HCT116 (cell line): ENCODE results near the gene PREX1. TPM values are rescaled to one million over a fixed set of nuclear protein-coding genes. Genes with fewer than 3 reads are reported as not detected.

Source experiments
- ATAC-seq: fragments of 200-7000 bp; cut with Tn5 transposase; 2 replicates; pipeline ENCODE4 v1.9.1; 2020; ENCODE audit warnings: mild to moderate bottlenecking, moderate library complexity
- BruUV-seq: library from RNA; stranded (reverse); fragments of 400-500 nt; replicated peaks from 2 replicates; lab custom pipeline; 2021; lab: Mats Ljungman, UMichigan
- CTCF ChIA-PET: fragments of 300-600 bp; sonication (Branson Sonifier 250); formaldehyde crosslinking; loops from one replicate; lab custom pipeline; 2021; ENCODE audit warnings: antibody characterized with exemption; lab: Charles Lee
- POLR2A ChIA-PET: fragments of 300-600, 350-600 bp; sonication (Branson Sonifier 250); formaldehyde crosslinking; loops from one replicate; lab custom pipeline; 2021; ENCODE audit warnings: antibody characterized with exemption; lab: Charles Lee
- RAD21 ChIA-PET, 2 experiments: fragments of 300-600 bp; sonication (Branson Sonifier 250); formaldehyde crosslinking; loops; one replicate each; lab custom pipeline; 2023; ENCODE audit warnings: low total read pairs in 2 of 2; ENCODE audit not compliant: uncharacterized antibody in 2 of 2, unreplicated experiment in 2 of 2, low non-redundant PET in 1 of 2; lab: Charles Lee
- DNase-seq: peaks from one replicate; pipeline ENCODE4 v3.0.0-alpha.2; 2010; ENCODE audit warnings: low read depth, low spot score
- H2AFZ ChIP-seq: fragments of 200-600 bp; shearing (Covaris generic), sonication (generic); 2 replicates; pipeline ENCODE4 v1.6.1; 2017; ENCODE audit warnings: low read depth, mixed run types, mixed read lengths, antibody characterized with exemption, low read length; ENCODE audit not compliant: poor library complexity, severe bottlenecking
- H3K27ac ChIP-seq: 2 replicates; pipeline ENCODE4 v1.5.1; 2012; ENCODE audit warnings: low read depth, low read length
- H3K27me3 ChIP-seq: fragments of 200-600 bp; sonication (generic); 2 replicates; pipeline ENCODE4 v1.6.1; 2016; ENCODE audit warnings: mixed run types, low read length, mixed read lengths; ENCODE audit not compliant: insufficient read depth
- H3K36me3 ChIP-seq, 2 experiments: fragments of 200-500 bp in 1 of 2; fragments of 200-600 bp in 1 of 2; sonication (Bioruptor generic) in 1 of 2; sonication (generic) in 1 of 2; 2 replicates each; pipeline versions ENCODE4 v1.5.1 to v1.6.1; 2014 to 2016; ENCODE audit warnings: low read length in 2 of 2, inconsistent platforms in 1 of 2, mixed read lengths in 1 of 2, mixed run types in 1 of 2; ENCODE audit not compliant: insufficient read depth in 2 of 2, control insufficient read depth in 1 of 2
- H3K4me1 ChIP-seq, 2 experiments: fragments of 200-600 bp in 1 of 2; sonication (generic) in 1 of 2; 2 replicates each; pipeline versions ENCODE4 v1.5.1 to v1.6.1; 2012 to 2017; ENCODE audit warnings: low read length in 2 of 2, inconsistent platforms in 1 of 2, mild to moderate bottlenecking in 1 of 2, mixed read lengths in 1 of 2, mixed run types in 1 of 2, moderate library complexity in 1 of 2; ENCODE audit not compliant: insufficient read depth in 2 of 2, control insufficient read depth in 1 of 2
- H3K4me2 ChIP-seq: fragments of 200-600 bp; sonication (generic); 2 replicates; pipeline ENCODE4 v1.6.1; 2017; ENCODE audit warnings: mixed run types, low read length, mixed read lengths
- H3K4me3 ChIP-seq, 2 experiments: fragments of 200-600 bp in 1 of 2; sonication (generic) in 1 of 2; replicated peaks in 1 of 2; 2 replicates each; pipeline ENCODE4 v1.5.1; 2011 to 2016; ENCODE audit warnings: low read length in 2 of 2, control low read depth in 1 of 2, low read depth in 1 of 2, mild to moderate bottlenecking in 1 of 2, mixed read lengths in 1 of 2, mixed run types in 1 of 2
- H3K79me2 ChIP-seq: fragments of 200-600 bp; sonication (generic); 2 replicates; pipeline ENCODE4 v1.6.1; 2017; ENCODE audit warnings: mild to moderate bottlenecking, mixed run types, low read length, moderate library complexity, mixed read lengths; ENCODE audit not compliant: insufficient read depth
- H3K9ac ChIP-seq: fragments of 200-600 bp; sonication (generic); 2 replicates; pipeline ENCODE4 v1.6.1; 2016; ENCODE audit warnings: low read length, mixed read lengths
- H3K9me2 ChIP-seq: fragments of 200-600 bp; sonication (generic), shearing (Covaris generic); 2 replicates; pipeline ENCODE4 v1.6.1; 2017; ENCODE audit warnings: mixed run types, mild to moderate bottlenecking, moderate library complexity; ENCODE audit not compliant: insufficient read depth
- H3K9me3 ChIP-seq, 2 experiments: fragments of 200-500 bp in 1 of 2; fragments of 200-600 bp in 1 of 2; sonication (Bioruptor generic) in 1 of 2; sonication (generic) in 1 of 2; 2 replicates each; pipeline ENCODE4 v1.6.1; 2014 to 2017; ENCODE audit warnings: low read length in 2 of 2, mixed read lengths in 2 of 2, inconsistent platforms in 1 of 2, low read depth in 1 of 2, mild to moderate bottlenecking in 1 of 2, mixed run types in 1 of 2, moderate library complexity in 1 of 2; ENCODE audit not compliant: control insufficient read depth in 1 of 2, insufficient read depth in 1 of 2
- H4K20me1 ChIP-seq: fragments of 200-600 bp; sonication (generic), shearing (Covaris generic); 2 replicates; pipeline ENCODE4 v1.6.1; 2017; ENCODE audit warnings: mixed run types, mild to moderate bottlenecking, moderate library complexity; ENCODE audit not compliant: insufficient read depth
- CTCF ChIP-seq, 3 experiments: fragments of 200-600 bp in 1 of 3; sonication (generic) in 1 of 3; IDR thresholded peaks in 2 of 3; conservative IDR thresholded peaks in 1 of 3; 2 replicates each; pipeline ENCODE4 v1.5.1; 2012 to 2017; ENCODE audit warnings: low read depth in 2 of 3, low read length in 2 of 3, antibody characterized with exemption in 1 of 3, borderline replicate concordance in 1 of 3, control low read depth in 1 of 3, mild to moderate bottlenecking in 1 of 3, mixed read lengths in 1 of 3, mixed run types in 1 of 3, moderate library complexity in 1 of 3; ENCODE audit not compliant: insufficient read depth in 1 of 3
- EGR1 ChIP-seq: IDR thresholded peaks from 2 replicates; pipeline ENCODE4 v1.6.1; 2012; ENCODE audit warnings: low read depth
- EZH2phosphoT487 ChIP-seq: fragments of 200-600 bp; IDR thresholded peaks from 2 replicates; pipeline ENCODE4 v1.6.1; 2018; ENCODE audit warnings: antibody characterized with exemption, borderline replicate concordance
- MAX ChIP-seq: IDR thresholded peaks from 2 replicates; pipeline ENCODE4 v1.6.1; 2012
- POLR2A ChIP-seq: IDR thresholded peaks from 2 replicates; pipeline ENCODE4 v1.7.0; 2011; ENCODE audit warnings: borderline replicate concordance; ENCODE audit not compliant: insufficient read depth, insufficient read length; ENCODE audit errors: extremely low read depth
- POLR2AphosphoS5 ChIP-seq: IDR thresholded peaks from 2 replicates; pipeline ENCODE4 v1.6.1; 2011; ENCODE audit warnings: mild to moderate bottlenecking, low read depth, low read length, moderate library complexity
- RAD21 ChIP-seq: IDR thresholded peaks from 2 replicates; pipeline ENCODE4 v1.6.1; 2012; ENCODE audit warnings: low read depth, mild to moderate bottlenecking
- SP1 ChIP-seq: IDR thresholded peaks from 2 replicates; pipeline ENCODE4 v1.6.1; 2012; ENCODE audit warnings: low read depth
- SRF ChIP-seq: IDR thresholded peaks from 2 replicates; pipeline ENCODE4 v1.6.1; 2012; ENCODE audit warnings: low read depth
- YY1 ChIP-seq: IDR thresholded peaks from 2 replicates; pipeline ENCODE4 v1.6.1; 2011; ENCODE audit warnings: low read length, low read depth, moderate library complexity, mild to moderate bottlenecking; ENCODE audit not compliant: insufficient replicate concordance; ENCODE audit errors: extremely low read depth
- ZNF274 ChIP-seq: fragments of 200-500 bp; sonication (Bioruptor generic); IDR thresholded peaks from 2 replicates; pipeline ENCODE4 v1.6.1; 2014; ENCODE audit warnings: mild to moderate bottlenecking, low read depth, low read length, inconsistent platforms
- intact Hi-C: fragments of 100-400 bp; cut with micrococcal nuclease; formaldehyde crosslinking; loops from 2 replicates; pipeline ENCODE4 v1.10.0; 2022
- total RNA-seq: library from RNA; stranded (reverse); gene quantifications from one replicate; pipeline ENCODE4 v1.2.1, GENCODE V29; 2021; ENCODE audit not compliant: unreplicated experiment

Gene PREX1
- total RNA-seq, 1 experiment from 2014 or later = 6.1 TPM

- POLR2A ChIA-PET = no interaction called here
- Histone ChIP-seq H3K27me3 (no peaks in the 10 kb centered on the region), H4K20me1 (no peaks in the 10 kb centered on the region), H3K9me2 (no peaks in the 10 kb centered on the region), H3K4me2 (no peak overlapping the region), H3K79me2 (no peaks in the 10 kb centered on the region), H3K9ac (no peak overlapping the region), H3K4me1 (peaks cover 0 to 3% of the 10 kb centered on the region in 2 experiments; a peak in 1 of 4 replicates), H3K36me3 (no peaks in the 10 kb centered on the region), H3K9me3 (no peaks in the 10 kb centered on the region), H2AFZ (no peak overlapping the region), H3K4me3 (no peak overlapping the region), H3K27ac (no peak overlapping the region)
- RAD21 ChIA-PET = no interaction called here
- TF ChIP-seq POLR2AphosphoS5 = no peak
- TF ChIP-seq CTCF (IDR thresholded peaks at IDR 0.05 in 2 of 3, conservative IDR thresholded peaks at IDR 0.05 in 1 of 3; ENCODE audit: borderline replicate concordance in 1 of 3, insufficient read depth in 1 of 3, low read depth in 2 of 3, low read length in 2 of 3) = no peak
- no peak for TF ChIP-seq MAX
- TF ChIP-seq POLR2A = no peak
- no peak for TF ChIP-seq RAD21
- no peak for TF ChIP-seq SRF
- no peak for TF ChIP-seq ZNF274
- TF ChIP-seq EZH2phosphoT487 = no peak
- no peak for ATAC-seq
- DNase-seq = no peak
- intact Hi-C loops = no loop called here
- CTCF ChIA-PET = interaction anchor here (1.3 kb wide), 1 partner anchor 34 kb away, joined by 3 read pairs; no protein-coding TSS in a partner anchor
- no TSS peak for BruUV-seq
These were observed 136.3 kb downstream of the PREX1 start for GRCh38 chr20:48691523-48691922.

GRCh38 chr20:48690888-48691287, 136.9 kb downstream of the PREX1 start:
- no peaks in the 10 kb centered on the region for H3K9me2 ChIP-seq
- no peaks in the 10 kb centered on the region for H3K9me3 ChIP-seq
- ChIA-PET RAD21 (no interaction called here), POLR2A (no interaction called here), CTCF (interaction anchor here (1.3 kb wide), 1 partner anchor 33 kb away, joined by 3 read pairs; no protein-coding TSS in a partner anchor)
- ATAC-seq (no peak), DNase-seq (no peak)
- H3K79me2 ChIP-seq = no peaks in the 10 kb centered on the region
- no TSS peak for BruUV-seq
- no peak for TF ChIP-seq ZNF274
- no peak for TF ChIP-seq EGR1
- no peak for TF ChIP-seq SP1
- no peak for TF ChIP-seq YY1
- no peak for TF ChIP-seq SRF
- H4K20me1 ChIP-seq = no peaks in the 10 kb centered on the region
- H2AFZ ChIP-seq = no peak overlapping the region
- intact Hi-C loops = no loop called here
- H3K27ac ChIP-seq = no peak overlapping the region
- H3K4me1 ChIP-seq = peaks cover 0 to 6% of the 10 kb centered on the region in 2 experiments; a peak in 1 of 4 replicates
- no peak overlapping the region for H3K4me3 ChIP-seq
- H3K9ac ChIP-seq = no peak overlapping the region
- no peaks in the 10 kb centered on the region for H3K27me3 ChIP-seq
- H3K36me3 ChIP-seq = no peaks in the 10 kb centered on the region
- H3K4me2 ChIP-seq = no peak overlapping the region
